GM12864 (cell line): ENCODE measurements around the gene SUGP2.
A peak's percentile ranks its signal among the peaks of the same experiment; 100 is the strongest.

ENCODE experiments used
- DNase-seq: peaks from one replicate; pipeline ENCODE4 v3.0.0-alpha.2; 2011; ENCODE audit warnings: low read depth
- H3K4me3 ChIP-seq: 2 replicates; pipeline ENCODE4 v1.5.1; 2011; ENCODE audit warnings: mild to moderate bottlenecking, low read depth, low read length, control low read depth
- CTCF ChIP-seq: IDR thresholded peaks from 2 replicates; pipeline ENCODE4 v1.5.1; 2011; ENCODE audit warnings: low read depth, mild to moderate bottlenecking, moderate library complexity, low read length, control low read depth, inconsistent platforms; ENCODE audit errors: missing control alignments

Gene SUGP2

GRCh38 chr19:19049406-19049805 lies 16.1 kb upstream of the SUGP2 start:
- DNase-seq: no peak

GRCh38 chr19:19043881-19044280 lies 10.6 kb upstream of the SUGP2 start:
- H3K4me3 ChIP-seq: no peak overlapping the region
- no peak for TF ChIP-seq CTCF
- DNase-seq: no peak

More at GRCh38 chr19:19049406-19049805, 16.1 kb upstream of the SUGP2 start:
- TF ChIP-seq CTCF: no peak
- no peak overlapping the region for H3K4me3 ChIP-seq

GRCh38 chr19:19043481-19043880 lies 10.2 kb upstream of the SUGP2 start:
- H3K4me3 ChIP-seq: no peak overlapping the region
- DNase-seq: no peak
- no peak for TF ChIP-seq CTCF

- H3K4me3 ChIP-seq: no peak overlapping the region
- no peak for DNase-seq
- no peak for TF ChIP-seq CTCF
Measured at GRCh38 chr19:19042732-19043280, 9.5 kb upstream of the SUGP2 start.

GRCh38 chr19:19040417-19040816 lies 7.1 kb upstream of the SUGP2 start:
- no peak for DNase-seq
- TF ChIP-seq CTCF: no peak
- no peak overlapping the region for H3K4me3 ChIP-seq

GRCh38 chr19:19039901-19040300 lies 6.6 kb upstream of the SUGP2 start:
- no peak for TF ChIP-seq CTCF
- no peak overlapping the region for H3K4me3 ChIP-seq
- no peak for DNase-seq

GRCh38 chr19:19034204-19034624 lies 897 bp upstream of the SUGP2 start:
- no peak for TF ChIP-seq CTCF
- peak overlapping the region; percentile 91 for H3K4me3 ChIP-seq
- DNase-seq: peak; percentile 68
